Coronary artery (tissue), 2 donors: ENCODE data around the gene CDA.
"Not testable (repeated sequence)": the region's sequence is repeated elsewhere in the genome, so short reads cannot be mapped to it uniquely, and the experiment has no call there.

Experiments
- DNase-seq: peaks from one replicate; pipeline ENCODE4 v3.0.0-alpha.2; 2017; ENCODE audit warnings: low spot score
- H3K27ac ChIP-seq, 2 donors: fragments of 200-600 bp; sonication (generic); one replicate each; pipeline ENCODE4 v1.5.1; 2016 to 2019
- H3K4me3 ChIP-seq: fragments of 200-600 bp; sonication (generic); 2 replicates; pipeline ENCODE4 v1.5.1; 2016; ENCODE audit warnings: mild to moderate bottlenecking, moderate library complexity
- CTCF ChIP-seq: fragments of 200-600 bp; sonication (generic); IDR thresholded peaks from one replicate; pipeline ENCODE4 v1.5.1; 2019; ENCODE audit warnings: antibody characterized with exemption

CDA gene

GRCh38 chr1:20604678-20605077 is 15.8 kb downstream of the CDA start:
- no peak overlapping the region for H3K4me3 ChIP-seq
- no peak for TF ChIP-seq CTCF
- DNase-seq: no peak
- H3K27ac ChIP-seq: no peak overlapping the region

- DNase-seq, H3K4me3 ChIP-seq: not testable (repeated sequence)
- peak overlapping the region in 1 of 2 donors; percentile 19 for H3K27ac ChIP-seq
Observed at GRCh38 chr1:20606801-20607570, 18.1 kb downstream of the CDA start.

DNA sequence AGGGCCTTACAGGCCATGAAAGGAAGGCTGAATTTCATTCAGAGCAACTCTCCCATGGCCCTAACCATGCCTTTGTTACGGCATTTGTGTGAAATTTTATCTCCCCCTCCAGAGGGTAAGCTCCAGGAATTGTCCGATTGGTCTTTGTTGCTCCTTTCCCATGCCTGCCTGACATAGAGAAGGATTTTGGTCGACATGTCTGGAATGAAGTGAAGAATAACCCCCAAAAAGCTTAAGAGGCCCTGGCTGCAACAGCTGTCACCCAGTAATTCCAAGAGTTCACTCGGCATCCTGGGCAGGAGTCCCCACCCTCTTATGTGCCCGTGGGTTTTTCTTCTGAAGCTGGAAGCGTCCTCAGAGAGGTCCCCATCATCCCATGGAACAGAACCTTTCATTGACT is 20.6 kb downstream of the CDA start:
- H3K27ac ChIP-seq: no peak overlapping the region
- DNase-seq: no peak
- TF ChIP-seq CTCF: no peak
- no peak overlapping the region for H3K4me3 ChIP-seq

GRCh38 chr1:20610970-20611369 is 22.1 kb downstream of the CDA start:
- Histone ChIP-seq H3K27ac (no peak overlapping the region), H3K4me3 (no peak overlapping the region)
- TF ChIP-seq CTCF: no peak
- DNase-seq: no peak

- no peak overlapping the region for H3K4me3 ChIP-seq
- H3K27ac ChIP-seq: no peak overlapping the region
- TF ChIP-seq CTCF: no peak
- no peak for DNase-seq
Observed at GRCh38 chr1:20611652-20612051, 22.8 kb downstream of the CDA start.

DNA sequence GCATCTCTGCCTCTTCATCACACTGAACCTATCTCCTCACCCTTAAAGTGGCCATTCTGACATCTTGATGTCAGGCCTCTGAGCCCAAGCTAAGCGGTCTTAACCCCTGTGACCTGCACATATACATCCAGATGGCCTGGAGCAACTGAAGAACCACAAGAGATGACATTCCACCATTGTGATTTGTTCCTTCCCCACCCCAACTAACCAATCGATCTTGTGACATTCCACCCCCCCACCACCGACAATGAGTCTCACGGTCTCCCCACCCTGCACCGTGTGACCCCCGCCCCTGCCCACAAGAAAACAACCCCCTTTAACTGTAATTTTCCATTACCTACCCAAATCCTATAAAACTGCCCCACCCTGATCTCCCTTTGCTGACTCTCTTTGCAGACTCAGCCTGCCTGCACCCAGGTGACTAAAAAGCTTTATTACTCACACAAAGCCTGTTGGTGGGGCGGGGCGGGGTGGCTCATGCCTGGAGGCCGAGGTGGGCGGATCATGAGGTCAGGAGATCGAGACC is 23.4 kb downstream of the CDA start:
- Histone ChIP-seq H3K4me3 (no peak overlapping the region), H3K27ac (no peak overlapping the region)
- TF ChIP-seq CTCF: no peak
- no peak for DNase-seq

DNA sequence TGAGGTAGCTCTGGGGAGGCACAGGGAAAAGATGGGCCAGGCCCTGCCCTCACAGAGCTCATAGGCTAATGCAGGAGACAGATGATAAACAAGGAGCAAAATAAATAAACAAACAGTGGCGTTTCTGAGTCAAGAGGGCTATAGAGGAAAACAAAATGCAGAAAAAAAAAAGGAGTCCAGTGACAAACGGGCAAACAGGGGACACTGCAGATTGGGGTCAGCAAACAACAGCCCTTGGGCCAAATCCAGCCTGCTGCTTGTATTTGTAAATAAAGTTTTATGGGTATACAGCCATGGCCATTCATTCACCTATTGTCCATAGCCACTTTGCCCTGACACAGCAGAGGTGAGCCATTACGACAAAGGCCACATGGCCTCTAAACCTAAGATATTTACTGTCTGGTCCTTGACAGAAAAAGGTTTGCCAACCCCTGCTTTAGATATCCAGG is 25.3 kb downstream of the CDA start:
- TF ChIP-seq CTCF: no peak
- peak overlapping the region in 1 of 2 donors; percentile 74 for H3K27ac ChIP-seq
- H3K4me3 ChIP-seq: no peak overlapping the region
- DNase-seq: no peak
